ENCODE data around the gene DNMT3B.
"Not testable (repeated sequence)": the region's sequence is repeated elsewhere in the genome, so short reads cannot be mapped to it uniquely, and the experiment has no call there.

DNMT3B gene

DNA sequence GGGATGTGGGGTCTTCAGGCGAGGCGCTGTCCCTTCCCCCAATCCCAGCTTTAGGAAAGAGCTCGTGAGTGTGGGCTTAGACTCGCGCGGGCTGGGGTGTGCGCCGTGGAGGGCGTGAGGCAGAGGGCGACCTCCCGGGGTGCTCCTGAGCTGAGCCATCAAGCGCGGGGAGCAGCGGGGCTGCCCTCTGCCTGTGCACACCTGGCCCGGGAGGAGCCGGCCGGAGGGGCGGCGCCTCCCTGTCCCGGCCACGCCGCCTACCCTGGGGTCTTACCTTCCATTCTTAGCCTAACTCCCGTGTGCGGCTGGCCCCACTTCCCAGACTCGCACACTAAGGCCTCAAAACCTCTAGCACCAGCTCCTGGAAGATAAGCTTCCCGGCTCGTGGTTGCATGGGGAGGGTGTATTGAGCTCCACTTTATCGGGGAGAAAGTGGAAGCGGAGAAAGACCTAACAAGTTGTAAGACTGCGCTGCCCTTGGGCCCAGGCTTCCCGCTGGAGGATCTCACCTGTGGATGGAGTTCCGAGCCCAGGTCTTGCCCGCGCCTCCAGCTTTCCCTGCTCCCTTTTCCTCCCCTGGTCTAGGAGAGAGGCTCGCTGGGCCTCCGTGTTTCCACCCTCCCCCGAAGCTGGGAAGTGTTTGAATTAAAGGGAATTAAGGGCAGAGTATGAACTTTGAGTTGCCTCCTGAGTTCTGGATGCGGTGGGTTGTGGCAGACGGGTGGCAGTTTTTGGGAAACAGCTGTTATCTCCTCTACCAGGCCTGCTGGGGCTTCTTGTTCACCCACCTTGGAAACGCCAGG, 1.2 kb downstream of the DNMT3B start:
- no peak for DNase-seq (ENCODE audit: low spot score)

DNA sequence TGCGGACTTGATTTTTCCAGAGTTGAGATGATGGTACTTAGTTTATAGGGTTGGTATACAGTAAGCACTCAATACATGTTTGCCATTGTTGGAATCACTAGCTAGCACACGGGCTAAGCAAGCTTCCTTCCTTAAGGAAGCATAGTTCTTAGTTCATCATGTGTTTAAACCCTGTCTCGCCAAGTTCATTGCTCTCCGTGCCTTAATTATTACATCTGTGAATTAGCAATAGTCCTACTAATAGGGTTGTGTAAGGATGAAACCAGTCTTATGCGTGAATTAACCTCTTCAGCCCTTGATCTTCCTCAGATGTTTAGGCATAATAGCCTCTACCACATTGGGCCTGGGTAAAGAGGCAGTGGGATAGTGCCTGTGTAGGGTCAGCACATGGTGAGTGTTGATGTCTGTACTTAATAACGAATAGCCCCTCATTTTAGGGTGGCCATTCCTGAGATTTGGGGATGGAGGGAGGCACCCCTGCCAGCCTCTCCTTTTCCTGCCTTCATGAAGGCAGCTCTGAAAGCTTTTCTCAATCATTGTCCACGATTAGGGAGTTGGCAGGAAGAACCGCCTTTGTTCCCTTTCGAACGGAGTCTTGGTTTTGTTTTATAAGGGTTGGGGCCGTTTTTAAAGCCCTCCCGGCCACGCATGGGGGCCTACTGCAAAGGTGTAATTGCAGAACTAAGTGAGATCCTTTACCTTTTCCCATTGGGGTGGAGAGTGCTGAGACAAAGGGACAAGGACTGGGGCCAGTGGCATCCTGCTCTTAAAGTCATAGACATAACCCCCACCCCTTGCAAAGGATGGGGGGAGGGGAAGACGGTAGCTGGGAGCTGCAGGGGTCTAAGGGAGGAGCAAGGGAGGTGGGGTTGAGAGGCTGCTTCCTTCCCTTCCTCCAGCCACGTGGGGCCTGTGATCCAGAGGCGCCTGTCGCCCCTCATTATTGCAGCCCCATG, 2.1 kb downstream of the DNMT3B start:
- no peak for DNase-seq (ENCODE audit: low spot score)

DNA sequence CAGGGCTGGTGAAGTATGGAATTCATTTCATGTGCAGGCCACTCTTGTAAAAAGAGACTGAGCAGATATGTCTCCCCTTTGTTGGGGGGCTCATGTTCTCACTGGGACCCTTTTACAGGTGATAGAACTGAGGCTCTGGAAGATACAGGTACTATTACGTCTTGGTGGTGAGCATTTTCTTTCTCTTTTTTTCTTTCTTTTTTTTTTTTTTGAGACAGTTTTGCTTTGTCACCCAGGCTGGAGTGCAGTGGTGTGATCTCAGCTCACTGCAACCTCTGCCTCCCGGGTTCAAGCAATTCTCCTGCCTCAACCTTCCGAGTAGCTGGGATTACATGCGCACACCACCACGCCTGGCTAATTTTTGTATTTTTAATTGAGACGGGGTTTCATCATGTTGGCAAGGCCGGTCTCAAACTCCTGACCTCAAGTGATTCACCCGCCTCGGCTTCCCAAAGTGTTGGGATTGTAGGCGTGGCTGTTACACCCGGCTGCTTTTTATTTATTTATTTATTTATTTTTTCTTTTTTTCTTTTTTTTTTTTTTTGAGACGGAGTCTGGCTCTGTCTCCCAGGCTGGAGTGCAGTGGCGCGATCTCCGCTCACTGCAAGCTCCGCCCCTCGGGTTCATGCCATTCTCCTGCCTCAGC, 3.2 kb downstream of the DNMT3B start:
- DNase-seq (ENCODE audit: low spot score), result not testable (repeated sequence)

DNA sequence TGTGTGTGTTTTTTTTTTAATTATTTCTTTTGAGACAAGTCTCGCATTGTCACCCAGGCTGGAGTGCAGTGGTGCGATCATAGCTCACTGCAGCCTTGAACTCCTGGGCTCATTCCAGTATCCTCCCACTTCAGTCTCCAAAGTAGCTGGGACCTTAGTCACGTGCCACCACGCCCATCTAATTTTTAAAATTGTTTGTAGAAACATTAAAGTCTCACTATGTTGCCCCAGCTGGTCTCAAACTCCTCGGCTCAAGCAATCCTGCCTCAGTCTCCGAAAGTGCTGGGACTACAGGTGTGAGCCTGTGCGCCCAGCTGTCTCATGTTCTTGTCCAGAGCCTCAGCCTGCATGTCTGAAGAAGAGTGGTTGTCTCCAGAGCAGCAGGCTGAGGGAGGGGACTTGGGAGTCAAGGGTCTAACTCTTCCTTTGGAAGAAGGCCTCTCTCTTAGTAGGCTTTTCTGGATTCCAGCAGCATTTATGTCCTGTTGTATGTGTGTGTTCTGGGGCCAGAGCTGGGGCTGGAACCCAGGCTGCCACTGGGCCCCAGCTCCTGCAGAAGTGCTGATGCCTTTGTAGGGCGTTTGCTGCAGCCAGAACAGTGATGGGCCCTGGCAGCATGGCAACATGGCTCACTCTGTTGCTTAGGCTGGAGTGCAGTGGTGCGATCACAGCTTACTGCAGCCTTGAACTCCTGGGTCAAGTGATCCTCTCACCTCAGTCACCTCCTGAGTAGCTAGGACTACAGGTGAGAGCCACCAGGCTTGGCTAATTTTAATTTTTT, 5.4 kb downstream of the DNMT3B start:
- no peak for DNase-seq (ENCODE audit: low spot score)

DNA sequence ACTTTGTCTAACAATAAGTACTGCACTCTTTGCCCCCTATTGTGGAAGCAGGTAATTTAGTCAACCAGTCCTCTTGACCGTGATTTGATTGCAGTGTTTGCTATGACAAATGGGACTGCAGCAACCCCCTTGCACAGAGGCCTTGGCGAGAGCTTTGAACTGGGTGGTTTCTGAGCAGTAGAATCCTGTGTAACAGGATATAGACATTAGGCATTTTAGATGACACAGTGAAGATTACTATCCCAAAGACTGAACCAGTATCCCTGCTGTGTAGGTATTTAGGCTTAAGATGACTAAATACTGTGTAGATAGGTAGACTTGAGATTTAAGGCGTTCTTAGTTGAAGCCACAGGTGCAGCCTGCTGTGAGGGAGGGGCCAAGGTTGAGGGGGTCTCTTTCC, 9.9 kb downstream of the DNMT3B start:
- DNase-seq (ENCODE audit: low spot score), result no peak

DNA sequence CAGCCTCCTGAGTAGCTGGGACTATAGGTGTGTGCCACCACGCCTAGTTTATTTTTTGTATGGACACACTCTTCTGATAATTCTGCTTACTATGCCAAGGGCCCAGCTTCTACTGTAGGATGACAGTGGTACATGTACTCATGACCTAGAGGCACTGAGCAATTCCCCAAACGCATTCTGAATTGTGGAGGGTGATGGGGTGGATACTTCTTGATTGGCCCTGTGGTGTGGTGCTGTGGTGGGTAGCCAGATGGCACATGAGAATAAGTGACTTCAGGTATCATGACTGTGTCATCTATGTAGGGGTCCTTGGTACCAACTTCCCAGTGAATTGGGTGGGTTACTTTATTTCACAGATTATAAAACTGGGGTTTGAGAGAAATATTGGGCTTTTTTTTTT, 11.0 kb downstream of the DNMT3B start:
- no peak for DNase-seq (ENCODE audit: low spot score)

DNA sequence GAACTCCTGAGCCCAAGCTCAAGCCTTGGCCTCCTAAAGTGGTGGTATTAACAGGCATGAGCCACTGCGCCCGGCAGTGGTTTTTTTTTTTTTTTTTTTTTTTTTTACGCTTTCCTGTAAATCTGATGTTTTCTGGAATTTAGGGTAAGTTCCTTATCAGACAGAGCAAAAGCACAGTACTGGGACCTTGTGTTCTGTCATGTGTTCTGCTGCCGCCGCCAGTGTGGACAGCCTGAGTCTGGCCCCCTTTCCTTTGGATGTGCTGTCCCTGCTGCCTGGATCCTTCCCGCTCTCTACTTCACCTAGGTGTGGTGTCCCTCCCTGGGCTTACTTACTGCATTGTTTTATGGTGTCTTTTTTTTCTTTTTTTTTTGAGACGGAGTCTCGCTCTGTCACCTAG, 11.7 kb downstream of the DNMT3B start:
- DNase-seq (ENCODE audit: low spot score), result no peak

DNA sequence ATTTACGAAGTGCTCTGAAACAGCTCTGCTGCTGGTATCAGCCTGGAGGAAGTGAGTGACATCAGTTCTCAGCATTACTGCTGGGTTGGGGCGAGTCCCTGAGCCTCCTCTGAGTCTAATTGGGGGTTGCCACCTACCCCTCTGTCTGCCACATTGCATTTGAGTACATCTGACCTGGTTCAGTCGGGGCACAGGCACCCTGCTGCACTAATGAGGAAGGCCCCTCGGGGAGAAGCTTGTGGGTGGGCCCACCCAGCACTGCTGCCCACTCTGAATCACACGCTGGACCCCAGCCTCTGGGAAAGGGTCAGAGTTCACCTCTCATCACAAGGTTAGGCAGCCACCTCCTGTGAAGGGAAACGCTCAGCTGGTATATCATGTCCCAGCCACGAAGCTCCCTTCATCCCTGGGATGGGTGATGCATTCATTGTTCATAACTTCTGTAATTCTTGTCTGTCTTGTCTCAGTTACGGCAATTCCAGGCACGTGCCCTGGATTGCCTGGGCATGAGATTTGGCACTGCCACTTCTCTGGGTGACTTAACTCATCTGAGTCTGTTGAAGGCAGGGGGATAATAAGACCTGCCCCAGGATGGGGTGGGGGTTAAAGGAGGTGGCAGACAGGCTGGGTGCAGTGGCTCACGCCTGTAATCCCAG, 13.3 kb downstream of the DNMT3B start:
- no peak for DNase-seq (ENCODE audit: low spot score)

DNA sequence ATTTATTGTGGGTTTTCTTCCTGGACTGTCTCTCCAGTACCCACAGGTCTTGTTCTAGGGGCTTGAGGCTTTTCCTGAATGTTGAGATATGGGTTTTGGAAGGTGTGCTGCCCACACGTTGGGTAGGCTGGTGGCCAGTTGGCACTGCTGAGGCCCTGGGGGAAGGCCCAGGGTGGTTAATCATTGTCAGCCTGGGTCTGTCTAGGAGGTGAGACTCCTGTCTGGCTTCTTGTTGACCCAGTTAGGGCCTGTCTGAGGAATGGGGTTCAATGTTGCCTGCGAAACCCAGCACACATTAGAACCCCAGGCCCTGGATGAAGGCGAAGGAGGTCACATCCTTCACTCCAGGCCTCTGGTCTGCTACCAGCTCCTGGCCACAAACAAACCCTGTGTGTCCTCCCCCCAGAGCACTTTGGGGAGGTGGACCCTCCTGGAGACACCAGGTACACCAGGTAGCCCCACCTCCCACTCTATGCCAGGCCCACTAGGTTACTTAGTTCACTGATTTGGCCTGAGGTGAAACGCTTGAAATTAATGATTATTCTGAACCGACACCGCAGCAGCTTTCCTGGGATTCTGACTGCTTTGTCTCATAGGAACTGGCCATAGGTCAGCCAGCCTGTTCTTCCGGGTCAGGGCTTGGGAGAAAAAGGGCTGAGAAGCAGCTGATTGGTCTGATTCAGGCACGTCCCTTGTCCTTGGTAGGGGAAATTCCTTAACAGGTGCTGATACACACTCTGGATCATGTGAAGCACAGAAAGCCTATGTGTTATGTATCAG, 15.2 kb downstream of the DNMT3B start:
- DNase-seq (ENCODE audit: low spot score), result no peak

DNA sequence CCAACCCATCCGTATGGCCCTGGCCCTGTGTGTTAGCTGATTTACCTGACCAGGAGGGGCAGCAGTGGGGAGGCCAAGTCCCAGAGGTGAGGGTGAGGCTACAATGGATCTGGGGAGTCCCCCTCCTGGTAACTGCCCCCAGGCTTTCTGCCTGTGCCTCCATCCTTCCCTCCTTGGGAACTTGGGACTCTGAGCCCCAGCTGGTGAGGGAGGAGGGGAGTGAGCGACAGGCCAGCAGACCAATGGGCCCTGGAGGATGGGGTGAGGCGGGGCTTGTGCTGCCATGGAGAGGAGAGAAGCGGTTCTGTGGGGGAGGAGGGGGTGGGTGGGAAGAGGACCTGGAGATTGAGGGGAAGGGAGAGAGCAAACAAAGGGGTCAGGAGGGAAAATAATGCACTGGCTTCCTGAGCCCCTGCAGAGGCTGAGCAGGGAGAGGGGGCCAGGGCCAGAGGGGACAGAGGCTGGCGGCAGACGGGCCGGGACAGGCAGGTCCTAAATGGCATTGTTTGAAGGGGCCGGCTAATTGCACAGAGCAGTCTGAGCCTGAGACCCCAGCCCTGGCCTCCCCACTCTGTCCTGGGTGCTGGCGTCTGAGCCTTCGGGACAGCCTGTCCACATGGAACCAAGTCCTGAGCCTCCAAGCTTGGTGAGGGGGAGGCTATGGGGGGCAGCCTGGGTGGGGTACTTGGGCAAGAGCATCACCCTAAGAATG, 17.5 kb downstream of the DNMT3B start:
- DNase-seq (ENCODE audit: low spot score), result no peak

DNA sequence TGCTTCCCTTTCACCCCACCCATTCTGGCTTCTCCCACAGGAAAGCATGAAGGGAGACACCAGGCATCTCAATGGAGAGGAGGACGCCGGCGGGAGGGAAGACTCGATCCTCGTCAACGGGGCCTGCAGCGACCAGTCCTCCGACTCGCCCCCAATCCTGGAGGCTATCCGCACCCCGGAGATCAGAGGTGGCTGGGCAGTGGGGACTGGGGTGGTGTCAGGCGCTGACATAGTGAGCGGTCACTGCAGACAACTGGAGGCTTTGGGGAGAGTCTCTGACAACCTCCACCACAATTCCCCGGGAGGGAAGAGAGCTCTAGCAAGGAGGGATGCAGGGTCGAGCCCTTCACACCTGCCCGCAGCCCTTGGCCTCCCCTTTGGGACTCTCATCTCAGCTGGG, 18.1 kb downstream of the DNMT3B start:
- no peak for DNase-seq (ENCODE audit: low spot score)

DNA sequence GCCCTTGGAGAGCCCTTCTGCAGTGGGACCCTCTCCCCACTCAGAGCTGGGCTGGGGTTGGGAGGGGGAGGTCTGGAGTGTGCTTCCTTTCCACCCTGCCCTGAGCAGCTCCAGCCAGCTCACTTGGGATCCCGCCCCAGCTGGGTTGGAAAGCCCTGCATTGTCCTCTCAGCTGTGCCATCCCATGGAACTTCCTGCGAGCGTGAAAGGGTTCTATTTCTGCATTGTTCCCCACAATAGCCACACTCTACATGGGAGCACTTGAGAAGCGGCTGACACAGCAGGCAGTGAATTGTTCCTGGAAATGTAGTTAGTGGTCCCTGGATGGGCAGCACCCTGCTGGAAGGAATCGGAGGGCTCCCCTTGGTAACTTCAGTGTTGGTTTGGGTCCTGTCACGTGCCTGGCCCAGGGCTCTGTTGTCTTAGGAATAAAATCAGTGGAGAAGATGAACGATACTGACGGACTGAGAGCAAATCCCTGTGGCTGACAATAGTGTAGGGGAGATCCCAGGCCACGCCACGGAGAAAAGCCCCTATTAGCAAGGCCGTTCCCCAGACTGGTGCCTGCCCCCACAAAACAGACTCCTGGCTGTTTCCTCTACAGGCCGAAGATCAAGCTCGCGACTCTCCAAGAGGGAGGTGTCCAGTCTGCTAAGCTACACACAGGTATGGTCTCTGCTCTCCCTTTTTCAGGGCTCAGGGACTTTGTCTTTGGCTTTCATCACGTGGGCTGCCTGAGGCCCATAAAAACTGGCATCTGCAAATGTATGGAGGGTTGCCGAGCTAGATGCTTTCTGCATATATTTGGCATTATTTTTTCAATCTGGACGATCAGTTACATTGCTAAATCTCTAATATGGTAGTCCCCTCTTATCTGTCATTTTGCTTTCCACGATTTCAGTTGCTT, 18.8 kb downstream of the DNMT3B start:
- DNase-seq (ENCODE audit: low spot score), result no peak

DNA sequence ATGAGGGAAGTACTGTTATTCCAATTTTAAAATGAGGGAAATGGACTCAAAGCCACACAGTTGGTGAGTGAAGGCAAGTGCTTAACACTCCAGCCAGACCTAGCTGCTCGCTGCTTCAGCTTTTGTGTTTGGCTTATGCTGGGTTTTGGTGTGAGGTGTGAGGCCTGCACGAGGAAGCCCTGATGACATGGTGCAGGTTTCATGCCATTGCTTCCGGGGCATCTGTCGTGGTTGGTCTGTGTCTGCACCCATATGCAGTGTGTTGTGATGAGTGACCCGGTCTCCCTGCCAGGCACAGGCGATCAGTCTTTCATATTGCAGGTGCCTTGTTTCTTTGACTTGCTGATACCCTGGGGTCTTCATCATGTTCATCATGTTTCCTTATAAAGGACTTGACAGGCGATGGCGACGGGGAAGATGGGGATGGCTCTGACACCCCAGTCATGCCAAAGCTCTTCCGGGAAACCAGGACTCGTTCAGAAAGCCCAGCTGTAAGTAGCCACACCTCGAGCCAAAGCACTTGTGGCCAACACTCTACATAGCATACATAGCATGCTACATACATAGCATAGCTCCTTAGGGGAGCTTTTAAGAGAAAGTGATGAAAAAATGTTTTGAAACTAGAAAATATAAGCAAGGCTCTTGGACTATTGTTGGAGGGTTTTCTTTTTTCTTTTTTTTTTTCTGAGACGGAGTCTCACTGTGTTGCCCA, 22.3 kb downstream of the DNMT3B start:
- DNase-seq (ENCODE audit: low spot score), result no peak

DNA sequence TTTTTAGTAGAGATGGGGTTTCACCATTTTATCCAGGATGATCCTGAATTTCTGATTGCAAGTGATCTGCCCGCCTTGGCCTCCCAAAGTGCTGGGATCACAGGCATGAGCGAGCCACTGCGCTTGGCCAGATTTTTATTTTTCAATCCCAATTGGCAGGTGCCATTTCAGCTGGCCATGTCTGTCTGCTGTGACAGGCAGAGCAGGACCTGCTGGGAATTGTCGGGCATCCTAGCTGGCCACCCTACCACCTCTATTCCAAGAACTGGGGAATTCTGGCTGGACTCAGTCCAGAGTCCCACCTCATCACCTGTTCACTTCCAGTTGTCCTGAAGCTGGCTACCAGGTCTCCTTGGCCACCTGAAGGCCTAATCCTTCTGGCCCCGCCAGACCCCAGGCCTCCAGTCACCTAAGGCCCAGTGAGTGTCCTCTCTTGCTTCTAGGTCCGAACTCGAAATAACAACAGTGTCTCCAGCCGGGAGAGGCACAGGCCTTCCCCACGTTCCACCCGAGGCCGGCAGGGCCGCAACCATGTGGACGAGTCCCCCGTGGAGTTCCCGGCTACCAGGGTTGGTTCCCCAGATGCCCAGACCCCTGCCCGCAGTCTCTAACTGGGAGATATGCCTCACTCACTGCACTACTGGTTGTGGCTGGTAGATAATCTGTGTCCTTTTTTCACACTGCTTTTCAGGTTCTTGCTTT, 24.0 kb downstream of the DNMT3B start:
- no peak for DNase-seq (ENCODE audit: low spot score)

DNA sequence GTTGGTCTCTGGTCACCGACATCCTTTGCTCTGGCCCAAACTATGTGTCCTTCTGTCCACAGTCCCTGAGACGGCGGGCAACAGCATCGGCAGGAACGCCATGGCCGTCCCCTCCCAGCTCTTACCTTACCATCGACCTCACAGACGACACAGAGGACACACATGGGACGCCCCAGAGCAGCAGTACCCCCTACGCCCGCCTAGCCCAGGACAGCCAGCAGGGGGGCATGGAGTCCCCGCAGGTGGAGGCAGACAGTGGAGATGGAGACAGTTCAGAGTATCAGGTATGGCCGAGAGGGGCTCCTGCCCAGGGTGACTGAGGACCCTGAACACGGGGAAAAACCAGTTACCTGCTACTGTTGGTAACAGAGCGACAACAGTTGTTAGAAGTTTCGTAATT, 25.0 kb downstream of the DNMT3B start:
- no peak for DNase-seq (ENCODE audit: low spot score)

DNA sequence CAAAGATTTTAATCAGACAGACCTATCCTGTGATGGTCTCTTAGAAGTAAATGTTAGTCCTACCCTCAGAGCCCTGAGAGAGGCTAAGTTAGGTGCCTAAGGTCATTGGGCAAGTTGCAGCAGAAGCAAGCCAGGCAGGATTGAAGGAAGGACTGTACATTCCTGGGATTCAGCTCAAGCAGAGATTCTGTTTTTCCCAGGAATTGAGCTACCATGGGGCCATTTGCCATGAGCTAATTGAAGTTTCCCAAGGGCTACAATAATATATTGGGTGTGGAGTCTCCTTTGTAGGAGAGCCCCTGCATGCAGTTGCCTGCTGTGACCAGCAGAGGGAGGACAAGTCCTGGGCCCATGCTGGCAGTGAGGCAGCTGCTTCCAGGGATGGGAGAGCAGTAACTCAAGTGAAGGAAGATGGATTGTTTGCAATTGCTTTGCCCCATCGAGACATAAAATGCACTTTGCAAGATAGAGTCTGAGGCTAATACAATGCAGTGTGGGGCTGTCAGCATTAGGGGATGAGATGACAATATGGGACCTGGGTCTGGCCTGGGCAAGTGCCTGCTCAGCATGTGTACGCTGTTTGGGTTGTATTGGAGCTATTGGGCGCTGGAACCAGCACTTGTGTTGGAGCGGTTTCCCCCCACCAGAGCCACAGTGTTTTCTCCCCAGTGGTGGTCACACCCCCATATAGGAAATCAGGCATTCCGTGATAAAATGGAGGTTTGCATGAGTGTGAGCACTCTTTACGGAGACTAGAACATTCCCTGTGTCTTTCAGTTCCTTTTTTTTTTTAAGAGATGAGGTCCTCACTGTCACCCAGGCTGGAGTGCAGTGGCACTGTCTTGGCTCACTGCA, 27.9 kb downstream of the DNMT3B start:
- peak; percentile 75 for DNase-seq (ENCODE audit: low spot score)

DNA sequence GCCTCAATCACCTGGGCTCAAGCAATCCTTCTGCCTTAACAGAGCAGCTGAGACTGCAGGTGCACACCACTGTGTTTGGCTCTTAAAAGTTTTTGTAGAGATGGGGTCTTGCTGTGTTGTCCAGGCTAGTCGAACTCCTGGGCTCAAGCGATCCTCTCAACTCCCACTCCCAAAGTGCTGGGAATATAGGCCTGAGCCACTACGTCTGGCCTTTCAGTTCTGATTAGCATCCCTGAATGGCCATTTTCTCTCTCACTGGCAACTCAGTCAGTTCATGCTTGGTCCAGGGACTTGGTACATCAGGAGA, 28.5 kb downstream of the DNMT3B start:
- DNase-seq (ENCODE audit: low spot score), result no peak

All from CD4-positive, alpha-beta T cell treated with Interleukin-6 at 100 ng/mL for 8 hours (primary cell).